RWPE1 (cell line): Measurements from ENCODE around the gene TAF11L6.
"Not testable (repeated sequence)": the region's sequence is repeated elsewhere in the genome, so short reads cannot be mapped to it uniquely, and the experiment has no call there.

Experiments
- CTCF ChIA-PET: fragments of 350-600 bp; sonication (Branson Sonifier 250); formaldehyde crosslinking; extraction: SDS; loops from one replicate; lab custom pipeline; 2021; lab: Yijun Ruan, JAX
- POLR2A ChIA-PET: fragments of 400-600 bp; formaldehyde crosslinking; extraction: SDS; loops from one replicate; lab custom pipeline; 2020; ENCODE audit warnings: antibody characterized with exemption; ENCODE audit not compliant: low non-redundant PET; lab: Yijun Ruan, JAX
- DNase-seq: peaks from one replicate; pipeline ENCODE4 v3.0.0; 2012; ENCODE audit warnings: low spot score
- H3K27ac ChIP-seq: fragments of 450-650 bp; 2 replicates; pipeline ENCODE4 v1.5.1; 2017
- TF ChIP-seq, protein P1 (sequence below): fragments of 450-650 bp; conservative IDR thresholded peaks from 2 replicates; pipeline ENCODE4 v1.5.1; 2017; ENCODE audit warnings: low read depth, mild to moderate bottlenecking

TAF11L6 gene

DNA sequence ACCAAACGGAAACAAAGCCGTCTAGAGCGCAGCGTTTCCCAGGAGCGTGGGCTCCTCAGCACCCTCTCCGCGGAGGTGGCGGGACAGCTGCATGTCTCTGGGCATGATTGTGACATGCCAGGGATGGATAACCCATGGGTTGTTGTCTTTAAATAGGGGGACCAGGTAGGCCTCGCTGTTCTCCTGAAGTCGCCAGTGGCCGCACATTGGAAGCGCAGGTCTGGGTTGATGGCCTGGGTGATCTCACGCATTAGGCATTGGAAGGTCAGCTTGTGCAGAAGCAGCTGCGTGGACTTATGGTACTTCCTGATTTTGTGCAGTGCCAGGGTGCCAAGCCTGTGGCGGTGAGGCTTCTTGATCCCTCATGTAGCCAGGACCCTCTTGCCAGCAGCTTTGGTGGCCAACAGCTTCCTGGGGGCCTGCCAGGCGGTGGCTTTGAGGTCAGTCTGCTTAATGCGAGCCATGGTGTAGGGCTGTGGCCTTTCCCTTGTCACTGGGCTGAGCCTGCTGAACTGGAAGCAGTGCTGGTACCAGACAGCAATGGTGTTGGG lies 16.6 kb upstream of the TAF11L6 start:
- DNase-seq: no peak
- H3K27ac ChIP-seq: no peak overlapping the region
- CTCF ChIA-PET: interaction anchor here (0.6 kb wide), 1 partner anchor 1126 kb away, joined by 4 read pairs; no protein-coding TSS in a partner anchor
- TF ChIP-seq, protein P1, sequence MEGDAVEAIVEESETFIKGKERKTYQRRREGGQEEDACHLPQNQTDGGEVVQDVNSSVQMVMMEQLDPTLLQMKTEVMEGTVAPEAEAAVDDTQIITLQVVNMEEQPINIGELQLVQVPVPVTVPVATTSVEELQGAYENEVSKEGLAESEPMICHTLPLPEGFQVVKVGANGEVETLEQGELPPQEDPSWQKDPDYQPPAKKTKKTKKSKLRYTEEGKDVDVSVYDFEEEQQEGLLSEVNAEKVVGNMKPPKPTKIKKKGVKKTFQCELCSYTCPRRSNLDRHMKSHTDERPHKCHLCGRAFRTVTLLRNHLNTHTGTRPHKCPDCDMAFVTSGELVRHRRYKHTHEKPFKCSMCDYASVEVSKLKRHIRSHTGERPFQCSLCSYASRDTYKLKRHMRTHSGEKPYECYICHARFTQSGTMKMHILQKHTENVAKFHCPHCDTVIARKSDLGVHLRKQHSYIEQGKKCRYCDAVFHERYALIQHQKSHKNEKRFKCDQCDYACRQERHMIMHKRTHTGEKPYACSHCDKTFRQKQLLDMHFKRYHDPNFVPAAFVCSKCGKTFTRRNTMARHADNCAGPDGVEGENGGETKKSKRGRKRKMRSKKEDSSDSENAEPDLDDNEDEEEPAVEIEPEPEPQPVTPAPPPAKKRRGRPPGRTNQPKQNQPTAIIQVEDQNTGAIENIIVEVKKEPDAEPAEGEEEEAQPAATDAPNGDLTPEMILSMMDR: no peak
- POLR2A ChIA-PET: no interaction called here

DNA sequence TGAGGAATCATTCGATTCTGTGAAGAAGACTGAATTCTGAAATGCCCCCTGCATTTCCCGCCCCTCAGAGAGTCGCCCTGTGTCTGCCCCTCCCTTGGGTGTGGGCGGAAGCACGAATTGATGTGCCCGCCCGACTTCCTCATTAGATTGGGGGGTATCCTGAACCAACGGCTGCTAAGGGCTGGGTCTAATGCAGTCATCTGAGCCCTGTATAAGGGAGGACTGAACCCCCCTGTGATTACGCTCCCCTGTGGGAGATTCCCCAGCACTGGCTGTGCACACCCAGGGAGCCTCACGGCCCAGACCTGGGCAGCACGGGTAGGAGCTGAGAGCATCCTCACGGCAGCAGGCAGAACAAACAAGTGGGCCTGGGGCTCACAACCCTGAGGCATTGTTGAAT lies 10.9 kb upstream of the TAF11L6 start:
- DNase-seq, CTCF ChIA-PET, POLR2A ChIA-PET, H3K27ac ChIP-seq: not testable (repeated sequence)

DNA sequence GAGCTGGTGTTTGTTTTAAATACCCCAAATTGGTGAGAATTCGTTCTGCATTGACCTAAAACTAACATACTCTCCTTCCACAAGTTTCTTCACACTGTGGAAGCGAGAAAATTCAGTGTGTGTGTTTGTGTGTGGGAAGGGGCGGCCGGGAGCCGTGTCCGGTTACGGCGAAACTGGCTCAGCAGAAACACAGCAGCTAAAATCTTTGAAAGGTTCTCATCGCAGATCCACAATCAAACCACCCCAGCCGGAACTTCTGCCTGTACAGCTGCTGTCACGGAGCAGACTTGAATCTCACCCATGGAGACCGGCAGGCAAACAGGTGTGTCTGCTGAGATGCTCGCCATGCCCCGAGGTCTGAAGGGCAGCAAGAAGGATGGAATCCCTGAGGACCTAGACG lies 10.4 kb upstream of the TAF11L6 start, which contains the start of gene TAF11L3:
Gene TAF11L3 (plus strand): TSS at position 301 of the 400 bp plus-strand sequence.
- CTCF ChIA-PET, H3K27ac ChIP-seq, DNase-seq, POLR2A ChIA-PET: not testable (repeated sequence)

DNA sequence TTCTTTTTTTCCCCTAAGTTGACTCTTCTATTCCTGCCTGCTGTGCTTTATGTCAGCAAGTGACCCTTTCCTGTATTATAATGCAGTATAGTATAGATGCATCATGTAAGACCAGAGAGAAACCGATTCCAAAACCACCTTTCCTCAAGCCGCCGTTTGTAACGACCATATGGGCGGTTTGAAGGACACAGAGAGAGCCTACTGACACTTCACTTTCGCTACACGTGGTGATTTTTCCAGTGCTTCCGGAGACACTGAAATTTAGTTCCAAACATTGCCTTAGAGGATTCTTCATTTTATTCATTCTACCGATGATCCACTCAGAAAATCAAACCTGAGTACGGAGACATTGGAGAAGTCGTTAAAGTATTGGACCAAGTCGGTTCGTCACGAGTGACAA lies 9.0 kb upstream of the TAF11L6 start:
- H3K27ac ChIP-seq, CTCF ChIA-PET, DNase-seq, POLR2A ChIA-PET: not testable (repeated sequence)

DNA sequence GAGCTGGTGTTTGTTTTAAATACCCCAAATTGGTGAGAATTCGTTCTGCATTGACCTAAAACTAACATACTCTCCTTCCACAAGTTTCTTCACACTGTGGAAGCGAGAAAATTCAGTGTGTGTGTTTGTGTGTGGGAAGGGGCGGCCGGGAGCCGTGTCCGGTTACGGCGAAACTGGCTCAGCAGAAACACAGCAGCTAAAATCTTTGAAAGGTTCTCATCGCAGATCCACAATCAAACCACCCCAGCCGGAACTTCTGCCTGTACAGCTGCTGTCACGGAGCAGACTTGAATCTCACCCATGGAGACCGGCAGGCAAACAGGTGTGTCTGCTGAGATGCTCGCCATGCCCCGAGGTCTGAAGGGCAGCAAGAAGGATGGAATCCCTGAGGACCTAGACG lies 7.0 kb upstream of the TAF11L6 start, which contains the start of gene TAF11L4:
Gene TAF11L4 (plus strand): TSS at position 301 of the 400 bp plus-strand sequence.
- DNase-seq, POLR2A ChIA-PET, H3K27ac ChIP-seq, CTCF ChIA-PET: not testable (repeated sequence)

DNA sequence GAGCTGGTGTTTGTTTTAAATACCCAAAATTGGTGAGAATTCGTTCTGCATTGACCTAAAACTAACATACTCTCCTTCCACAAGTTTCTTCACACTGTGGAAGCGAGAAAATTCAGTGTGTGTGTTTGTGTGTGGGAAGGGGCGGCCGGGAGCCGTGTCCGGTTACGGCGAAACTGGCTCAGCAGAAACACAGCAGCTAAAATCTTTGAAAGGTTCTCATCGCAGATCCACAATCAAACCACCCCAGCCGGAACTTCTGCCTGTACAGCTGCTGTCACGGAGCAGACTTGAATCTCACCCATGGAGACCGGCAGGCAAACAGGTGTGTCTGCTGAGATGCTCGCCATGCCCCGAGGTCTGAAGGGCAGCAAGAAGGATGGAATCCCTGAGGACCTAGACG lies 3.5 kb upstream of the TAF11L6 start, which contains the start of gene TAF11L5:
Gene TAF11L5 (plus strand): TSS at position 301 of the 400 bp plus-strand sequence.
- POLR2A ChIA-PET, CTCF ChIA-PET, DNase-seq, H3K27ac ChIP-seq: not testable (repeated sequence)

DNA sequence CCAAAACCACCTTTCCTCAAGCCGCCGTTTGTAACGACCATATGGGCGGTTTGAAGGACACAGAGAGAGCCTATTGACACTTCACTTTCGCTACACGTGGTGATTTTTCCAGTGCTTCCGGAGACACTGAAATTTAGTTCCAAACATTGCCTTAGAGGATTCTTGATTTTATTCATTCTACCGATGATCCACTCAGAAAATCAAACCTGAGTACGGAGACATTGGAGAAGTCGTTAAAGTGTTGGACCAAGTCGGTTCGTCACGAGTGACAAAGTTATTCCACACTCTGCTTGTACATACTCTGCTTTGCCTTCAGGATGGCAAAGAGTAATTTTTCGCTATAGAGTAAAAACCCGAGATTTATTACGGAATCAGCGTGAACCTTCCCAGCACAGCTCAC lies 2.0 kb upstream of the TAF11L6 start:
- H3K27ac ChIP-seq, DNase-seq, CTCF ChIA-PET, POLR2A ChIA-PET: not testable (repeated sequence)
